Astrocyte (in vitro differentiated cells and primary cell): ENCODE data around the gene RPS6KA2. TPM values are rescaled to one million over a fixed set of nuclear protein-coding genes. Genes with fewer than 3 reads are reported as not detected.

Experiments
- DNase-seq: peaks from one replicate; pipeline ENCODE4 v3.0.0-alpha.2; 2010; ENCODE audit warnings: low read depth
- FAIRE-seq: peaks from 2 replicates; lab custom pipeline; 2011; peaks lifted over from hg19 to GRCh38; lab: Jason Lieb, UNC
- H2AFZ ChIP-seq: 2 replicates; pipeline ENCODE4 v1.6.0; 2012; ENCODE audit warnings: low read depth, low read length, inconsistent platforms
- H3K27ac ChIP-seq: 2 replicates; pipeline ENCODE4 v1.5.1; 2011; ENCODE audit warnings: low read depth, low read length, inconsistent platforms
- H3K27me3 ChIP-seq: 2 replicates; pipeline ENCODE4 v1.6.0; 2011; ENCODE audit warnings: low read length, inconsistent platforms; ENCODE audit not compliant: insufficient read depth
- H3K36me3 ChIP-seq: 2 replicates; pipeline ENCODE4 v1.5.1; 2011; ENCODE audit warnings: low read length, inconsistent platforms; ENCODE audit not compliant: insufficient read depth
- H3K4me1 ChIP-seq: 2 replicates; pipeline ENCODE4 v1.5.1; 2011; ENCODE audit warnings: low read length, inconsistent platforms; ENCODE audit not compliant: insufficient read depth
- H3K4me2 ChIP-seq: 2 replicates; pipeline ENCODE4 v1.6.0; 2012; ENCODE audit warnings: low read length, inconsistent platforms
- H3K4me3 ChIP-seq: 2 replicates; pipeline ENCODE4 v1.5.1; 2011; ENCODE audit warnings: low read depth, mild to moderate bottlenecking, low read length, inconsistent platforms; ENCODE audit not compliant: insufficient read depth
- H3K79me2 ChIP-seq: 2 replicates; pipeline ENCODE4 v1.6.0; 2012; ENCODE audit warnings: mild to moderate bottlenecking, low read length, inconsistent platforms; ENCODE audit not compliant: insufficient read depth
- H3K9ac ChIP-seq: 2 replicates; pipeline ENCODE4 v1.6.0; 2012; ENCODE audit warnings: mild to moderate bottlenecking, low read length, inconsistent platforms
- H3K9me3 ChIP-seq: 2 replicates; pipeline ENCODE4 v1.5.1; 2012; ENCODE audit warnings: low read depth, mild to moderate bottlenecking, low read length, inconsistent platforms; ENCODE audit not compliant: insufficient read depth
- H4K20me1 ChIP-seq: 2 replicates; pipeline ENCODE4 v1.6.0; 2012; ENCODE audit warnings: low read length, inconsistent platforms; ENCODE audit not compliant: insufficient read depth
- H3K27ac Mint-ChIP-seq: one replicate; pipeline ENCODE4 v1.8.0; 2021; ENCODE audit warnings: mild to moderate bottlenecking, mixed read lengths; ENCODE audit not compliant: unreplicated experiment
- H3K27me3 Mint-ChIP-seq: one replicate; pipeline ENCODE4 v1.8.0; 2021; ENCODE audit warnings: low read depth, mixed read lengths; ENCODE audit not compliant: unreplicated experiment
- H3K36me3 Mint-ChIP-seq: one replicate; pipeline ENCODE4 v1.8.0; 2021; ENCODE audit warnings: low read depth, mixed read lengths; ENCODE audit not compliant: unreplicated experiment
- H3K4me1 Mint-ChIP-seq: one replicate; pipeline ENCODE4 v1.8.0; 2021; ENCODE audit warnings: low read depth, mixed read lengths; ENCODE audit not compliant: unreplicated experiment
- H3K4me3 Mint-ChIP-seq: one replicate; pipeline ENCODE4 v1.8.0; 2021; ENCODE audit warnings: mild to moderate bottlenecking, moderate library complexity, mixed read lengths; ENCODE audit not compliant: unreplicated experiment
- H3K9me3 Mint-ChIP-seq: one replicate; pipeline ENCODE4 v1.8.0; 2021; ENCODE audit warnings: mild to moderate bottlenecking, mixed read lengths; ENCODE audit not compliant: unreplicated experiment
- EZH2 ChIP-seq: IDR thresholded peaks from 2 replicates; pipeline ENCODE4 v1.6.1; 2012; ENCODE audit warnings: mild to moderate bottlenecking, low read length, inconsistent platforms; ENCODE audit not compliant: insufficient read depth
- total RNA-seq: library from RNA; stranded (reverse); gene quantifications from 2 replicates; pipeline ENCODE4 v1.2.1, GENCODE V29; 2021
- TF ChIP-seq, protein P1 (sequence below): IDR thresholded peaks from 2 replicates; pipeline ENCODE4 v1.5.1; 2011; ENCODE audit warnings: low read depth, mild to moderate bottlenecking, inconsistent platforms, low read length, moderate library complexity; ENCODE audit not compliant: insufficient read depth

Gene RPS6KA2
- total RNA-seq, 1 donor from 2014 or later = 33.5 TPM

DNA sequence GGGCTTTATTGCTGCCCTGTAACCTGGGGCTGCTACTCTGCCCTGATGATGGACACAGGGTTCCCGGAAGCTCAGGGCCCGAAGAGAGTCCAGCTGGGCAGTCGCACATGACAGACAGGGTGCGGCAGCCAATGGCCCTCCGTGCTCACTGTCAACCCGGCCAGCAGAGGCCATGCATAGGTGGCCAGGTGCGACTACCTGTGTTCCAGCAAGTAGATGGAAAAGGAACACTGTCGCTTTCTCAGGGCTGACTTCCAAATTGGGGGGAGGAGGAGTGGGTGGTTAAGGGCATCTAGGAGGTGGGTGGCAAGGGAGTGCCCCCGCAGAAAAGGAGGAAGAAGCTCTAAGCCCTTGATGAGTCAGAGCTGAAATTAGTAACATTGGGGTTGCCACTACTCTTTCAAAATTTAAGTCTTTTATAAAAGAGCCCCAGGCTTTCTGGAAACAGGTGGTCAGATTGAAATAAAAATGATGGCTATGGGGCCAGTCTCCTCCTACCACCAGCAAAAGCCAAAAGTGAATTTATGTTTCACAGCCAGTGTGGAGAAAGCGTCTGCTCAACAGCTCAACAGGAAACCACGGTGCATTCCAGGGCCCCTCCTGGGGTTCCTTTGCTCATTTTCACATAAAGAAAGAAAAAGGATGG lies 38.2 kb downstream of the RPS6KA2 start:
- H3K9me3 Mint-ChIP-seq = no peaks in the 10 kb centered on the region
- H3K9ac ChIP-seq = peak overlapping the region; percentile 21
- no peaks in the 10 kb centered on the region for H3K27me3 ChIP-seq
- peaks cover 36% of the 10 kb centered on the region for H3K4me1 ChIP-seq
- peak; percentile 84 for DNase-seq
- no peaks in the 10 kb centered on the region for H3K27me3 Mint-ChIP-seq
- peaks cover 2% of the 10 kb centered on the region for H3K36me3 Mint-ChIP-seq
- H3K4me3 Mint-ChIP-seq = peak overlapping the region; percentile 14
- H2AFZ ChIP-seq = no peak overlapping the region
- no peaks in the 10 kb centered on the region for H3K9me3 ChIP-seq
- no peak for TF ChIP-seq EZH2
- TF ChIP-seq, protein P1, sequence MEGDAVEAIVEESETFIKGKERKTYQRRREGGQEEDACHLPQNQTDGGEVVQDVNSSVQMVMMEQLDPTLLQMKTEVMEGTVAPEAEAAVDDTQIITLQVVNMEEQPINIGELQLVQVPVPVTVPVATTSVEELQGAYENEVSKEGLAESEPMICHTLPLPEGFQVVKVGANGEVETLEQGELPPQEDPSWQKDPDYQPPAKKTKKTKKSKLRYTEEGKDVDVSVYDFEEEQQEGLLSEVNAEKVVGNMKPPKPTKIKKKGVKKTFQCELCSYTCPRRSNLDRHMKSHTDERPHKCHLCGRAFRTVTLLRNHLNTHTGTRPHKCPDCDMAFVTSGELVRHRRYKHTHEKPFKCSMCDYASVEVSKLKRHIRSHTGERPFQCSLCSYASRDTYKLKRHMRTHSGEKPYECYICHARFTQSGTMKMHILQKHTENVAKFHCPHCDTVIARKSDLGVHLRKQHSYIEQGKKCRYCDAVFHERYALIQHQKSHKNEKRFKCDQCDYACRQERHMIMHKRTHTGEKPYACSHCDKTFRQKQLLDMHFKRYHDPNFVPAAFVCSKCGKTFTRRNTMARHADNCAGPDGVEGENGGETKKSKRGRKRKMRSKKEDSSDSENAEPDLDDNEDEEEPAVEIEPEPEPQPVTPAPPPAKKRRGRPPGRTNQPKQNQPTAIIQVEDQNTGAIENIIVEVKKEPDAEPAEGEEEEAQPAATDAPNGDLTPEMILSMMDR = no peak
- H3K27ac Mint-ChIP-seq = peak overlapping the region; percentile 74
- no peaks in the 10 kb centered on the region for H3K36me3 ChIP-seq
- H3K4me1 Mint-ChIP-seq = peaks cover 60% of the 10 kb centered on the region
- no peak for FAIRE-seq
- peak overlapping the region; percentile 63 for H3K4me2 ChIP-seq
- no peak overlapping the region for H3K4me3 ChIP-seq
- H4K20me1 ChIP-seq = no peaks in the 10 kb centered on the region
- H3K27ac ChIP-seq = peak overlapping the region; percentile 50
- H3K79me2 ChIP-seq = peaks cover 60% of the 10 kb centered on the region

DNA sequence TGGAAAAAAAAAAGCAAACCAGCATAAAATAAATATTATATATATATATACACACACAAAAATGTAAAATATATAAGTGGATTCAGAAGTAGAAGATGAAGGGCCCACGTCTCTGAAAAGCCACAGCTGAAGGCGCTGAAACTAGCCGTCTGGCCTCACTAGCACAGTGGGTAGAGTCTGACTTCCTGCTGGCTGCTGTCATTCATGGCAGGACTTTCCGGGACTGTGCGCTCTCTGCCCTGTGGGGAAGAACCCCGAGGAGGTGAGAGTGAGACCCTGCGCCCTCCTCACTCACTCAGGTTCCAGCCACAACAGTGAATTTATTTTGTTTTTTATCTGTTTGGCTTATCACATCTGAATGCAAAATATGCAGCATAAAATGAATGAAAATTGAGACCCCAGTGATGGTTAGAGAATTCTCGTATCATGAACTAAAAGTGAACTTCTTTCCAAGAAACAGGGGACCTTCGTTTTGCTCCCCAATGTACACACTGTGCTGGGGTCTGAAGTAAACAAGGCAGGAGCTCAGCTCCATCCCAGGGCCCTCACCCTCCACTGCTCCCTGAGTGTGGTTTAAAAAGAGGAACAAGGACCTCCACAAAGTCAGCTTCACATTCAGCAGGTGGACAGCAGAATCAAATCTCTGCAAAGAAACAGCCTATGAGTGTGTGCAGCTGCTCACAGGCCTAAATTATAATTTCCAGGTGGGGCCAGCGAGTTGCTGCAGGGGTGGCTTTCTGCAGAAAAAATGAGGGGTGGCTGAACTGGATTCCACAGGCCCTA lies 39.2 kb downstream of the RPS6KA2 start:
- no peaks in the 10 kb centered on the region for H3K27me3 ChIP-seq
- no peak for TF ChIP-seq EZH2
- TF ChIP-seq, protein P1 = no peak
- Mint-ChIP-seq H3K27ac (no peak overlapping the region), H3K27me3 (no peaks in the 10 kb centered on the region), H3K9me3 (no peaks in the 10 kb centered on the region), H3K4me3 (no peak overlapping the region), H3K36me3 (peaks cover 2% of the 10 kb centered on the region), H3K4me1 (peaks cover 57% of the 10 kb centered on the region)
- H2AFZ ChIP-seq = no peak overlapping the region
- peaks cover 30% of the 10 kb centered on the region for H3K4me1 ChIP-seq
- H4K20me1 ChIP-seq = no peaks in the 10 kb centered on the region
- no peaks in the 10 kb centered on the region for H3K36me3 ChIP-seq
- DNase-seq (no peak), FAIRE-seq (no peak)
- no peak overlapping the region for H3K27ac ChIP-seq
- no peak overlapping the region for H3K4me3 ChIP-seq
- peaks cover 59% of the 10 kb centered on the region for H3K79me2 ChIP-seq
- no peak overlapping the region for H3K9ac ChIP-seq
- H3K9me3 ChIP-seq = no peaks in the 10 kb centered on the region
- no peak overlapping the region for H3K4me2 ChIP-seq
